Measurements from ENCODE around the gene PIH1D1. TPM values are rescaled to one million over a fixed set of nuclear protein-coding genes. Genes with fewer than 3 reads are reported as not detected.

PIH1D1 gene
- total and polyA plus RNA-seq, 2 of the 13 experiments (the other 11 are each of a cell fraction or from before 2014, with no cell fraction given) = 110 to 137 TPM

- BruUV-seq (replicated peaks) = no TSS peak
- no peaks in the 10 kb centered on the region for H3K36me3 ChIP-seq (replicated peaks in 1 of 2; ENCODE audit: control insufficient read depth in 1 of 2, insufficient read depth in 2 of 2, low read length in 2 of 2)
- no peak for ATAC-seq
- no peak overlapping the region for H3K9ac ChIP-seq (ENCODE audit: insufficient read depth, low read depth, low read length)
- H3K79me2 ChIP-seq (ENCODE audit: insufficient read depth, low read length) = no peaks in the 10 kb centered on the region
- intact Hi-C loops (cut with micrococcal nuclease; ENCODE audit: unreplicated experiment) = no loop called here
- no peak overlapping the region for H3K4me2 ChIP-seq (ENCODE audit: low read depth, low read length)
- TF ChIP-seq ZNF496 (CRISPR knock-in tag; IDR thresholded peaks at IDR 0.05; ENCODE audit: insufficient replicate concordance) (no peak), HDAC6 (IDR thresholded peaks at IDR 0.05; ENCODE audit: low read depth, low read length) (no peak), MAFG (CRISPR knock-in tag; IDR thresholded peaks at IDR 0.05) (no peak), HNRNPH1 (optimal IDR thresholded peaks at IDR 0.05; ENCODE audit: low read depth, low read length) (no peak), ZNF296 (CRISPR knock-in tag; conservative IDR thresholded peaks at IDR 0.05) (no peak), ZUFSP (CRISPR knock-in tag; IDR thresholded peaks at IDR 0.05; ENCODE audit: borderline replicate concordance) (no peak), TRIM22 (IDR thresholded peaks at IDR 0.05) (no peak), SAFB2 (CRISPR knock-in tag; IDR thresholded peaks at IDR 0.05; ENCODE audit: borderline replicate concordance, low read depth) (no peak), ATM (IDR thresholded peaks at IDR 0.05; ENCODE audit: borderline replicate concordance) (no peak), ZNF354B (CRISPR knock-in tag; IDR thresholded peaks at IDR 0.05) (no peak), PLSCR1 (CRISPR knock-in tag; IDR thresholded peaks at IDR 0.05; ENCODE audit: borderline replicate concordance) (no peak), CREM (IDR thresholded peaks at IDR 0.05) (no peak), CREM (CRISPR knock-in tag; IDR thresholded peaks at IDR 0.05) (no peak), RBAK (CRISPR knock-in tag; IDR thresholded peaks at IDR 0.05) (no peak), MTA1 (CRISPR knock-in tag; IDR thresholded peaks at IDR 0.05; ENCODE audit: borderline replicate concordance) (no peak)
- TF ChIP-seq, protein P1, sequence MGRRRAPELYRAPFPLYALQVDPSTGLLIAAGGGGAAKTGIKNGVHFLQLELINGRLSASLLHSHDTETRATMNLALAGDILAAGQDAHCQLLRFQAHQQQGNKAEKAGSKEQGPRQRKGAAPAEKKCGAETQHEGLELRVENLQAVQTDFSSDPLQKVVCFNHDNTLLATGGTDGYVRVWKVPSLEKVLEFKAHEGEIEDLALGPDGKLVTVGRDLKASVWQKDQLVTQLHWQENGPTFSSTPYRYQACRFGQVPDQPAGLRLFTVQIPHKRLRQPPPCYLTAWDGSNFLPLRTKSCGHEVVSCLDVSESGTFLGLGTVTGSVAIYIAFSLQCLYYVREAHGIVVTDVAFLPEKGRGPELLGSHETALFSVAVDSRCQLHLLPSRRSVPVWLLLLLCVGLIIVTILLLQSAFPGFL (CRISPR knock-in tag; IDR thresholded peaks at IDR 0.05) = no peak
- H3K27me3 ChIP-seq (ENCODE audit: control insufficient read depth in 1 of 2, insufficient read depth in 2 of 2, low read length in 2 of 2) = peaks cover 8 to 71% of the 10 kb centered on the region in 2 experiments
- WGBS (ENCODE audit: low lambda C conversion rate) = 5% methylated on average over 6 of the region's 6 CpGs
- DNase-seq (ENCODE audit: low spot score) = no peak
- no peak overlapping the region for H3K27ac ChIP-seq (ENCODE audit: extremely low read length, insufficient read depth, low read length)
- in situ Hi-C loops (cut with HindIII; ENCODE audit: extremely low pct_ligation_motif_present, low pct_unique_long_range_greater_than_20kb) = no loop called here
- no peak for FAIRE-seq
- peaks cover 5% of the 10 kb centered on the region; the same call in 1 of the 2 replicates for H4K20me1 ChIP-seq (ENCODE audit: insufficient read depth, low read length)
- ChIA-PET POLR2A (interaction anchor here (2.0 kb wide), 1 partner anchor 13 kb away, joined by 8 read pairs; the partner anchor contains the start of gene ALDH16A1), CTCF (ENCODE audit: low intra/inter-chr PET ratio, low total read pairs) (no interaction called here)
- no peak overlapping the region for H3K4me3 ChIP-seq (replicated peaks in 1 of 3; ENCODE audit: insufficient read depth in 1 of 3, low read depth in 2 of 3, low read length in 3 of 3)
- peaks cover 17% of the 10 kb centered on the region for H3K4me1 ChIP-seq (ENCODE audit: insufficient read depth, low read length)
- no peak overlapping the region for H2AFZ ChIP-seq (ENCODE audit: low read length)
- H3K9me3 ChIP-seq (ENCODE audit: low read length) = no peaks in the 10 kb centered on the region
These were observed 11.8 kb downstream of the PIH1D1 start for GRCh38 chr19:49439836-49440235.
